Mesendoderm (in vitro differentiated cells): ENCODE measurements around the gene DBNDD1.

Experiments
- DNase-seq: peaks from one replicate; pipeline ENCODE4 v3.0.0; 2013
- H2AK5ac ChIP-seq: 2 replicates; pipeline ENCODE4 v1.6.1; 2013; ENCODE audit warnings: low read length, inconsistent platforms
- H2BK120ac ChIP-seq: 2 replicates; pipeline ENCODE4 v1.6.1; 2013; ENCODE audit warnings: low read depth, mild to moderate bottlenecking, low read length, moderate library complexity, mixed read lengths
- H2BK15ac ChIP-seq: replicated peaks from 2 replicates; pipeline ENCODE4 v1.6.1; 2013; ENCODE audit warnings: low read depth, mild to moderate bottlenecking, moderate library complexity
- H2BK5ac ChIP-seq: 2 replicates; pipeline ENCODE4 v1.6.1; 2013; ENCODE audit warnings: low read length, inconsistent platforms
- H3K18ac ChIP-seq: 2 replicates; pipeline ENCODE4 v1.6.1; 2013; ENCODE audit warnings: mild to moderate bottlenecking, low read length, mixed read lengths
- H3K23ac ChIP-seq: one replicate; pipeline ENCODE4 v1.6.1; 2013; ENCODE audit warnings: low read length
- H3K27ac ChIP-seq: 2 replicates; pipeline ENCODE4 v1.5.1; 2013; ENCODE audit warnings: low read depth, mild to moderate bottlenecking, inconsistent platforms, low read length, moderate library complexity
- H3K27me3 ChIP-seq: 2 replicates; pipeline ENCODE4 v1.6.1; 2013; ENCODE audit warnings: low read length, control low read depth, mild to moderate bottlenecking, inconsistent platforms; ENCODE audit not compliant: insufficient read depth, poor library complexity
- H3K36me3 ChIP-seq: 2 replicates; pipeline ENCODE4 v1.6.1; 2013; ENCODE audit warnings: low read length, inconsistent platforms; ENCODE audit not compliant: control insufficient read depth, insufficient read depth
- H3K4ac ChIP-seq: one replicate; pipeline ENCODE4 v1.6.1; 2013; ENCODE audit warnings: low read depth, mild to moderate bottlenecking, low read length, moderate library complexity
- H3K4me1 ChIP-seq: 2 replicates; pipeline ENCODE4 v1.6.1; 2013; ENCODE audit warnings: low read depth, low read length, inconsistent platforms; ENCODE audit not compliant: control insufficient read depth
- H3K4me2 ChIP-seq: 2 replicates; pipeline ENCODE4 v1.6.1; 2013; ENCODE audit warnings: low read length
- H3K4me3 ChIP-seq: 2 replicates; pipeline ENCODE4 v1.5.1; 2013; ENCODE audit warnings: mild to moderate bottlenecking, low read length
- H3K56ac ChIP-seq: one replicate; pipeline ENCODE4 v1.6.1; 2013; ENCODE audit warnings: low read length
- H3K79me1 ChIP-seq: 2 replicates; pipeline ENCODE4 v1.6.1; 2013; ENCODE audit warnings: low read length, inconsistent platforms
- H3K79me2 ChIP-seq: 2 replicates; pipeline ENCODE4 v1.6.1; 2013; ENCODE audit warnings: mild to moderate bottlenecking, low read length; ENCODE audit not compliant: control insufficient read depth, insufficient read depth
- H3K9ac ChIP-seq: 2 replicates; pipeline ENCODE4 v1.6.1; 2013; ENCODE audit warnings: low read length, inconsistent platforms
- H4K5ac ChIP-seq: one replicate; pipeline ENCODE4 v1.6.1; 2013; ENCODE audit warnings: low read length
- H4K8ac ChIP-seq: one replicate; pipeline ENCODE4 v1.6.1; 2013; ENCODE audit warnings: low read depth, mild to moderate bottlenecking, control low read depth, low read length, moderate library complexity
- WGBS: extraction: QIAGEN DNeasy Blood & Tissue Kit; methylation state at CpG from one replicate; pipeline ENCODE4 v1.1.7; 2013; ENCODE audit warnings: low lambda C conversion rate, missing lambda C conversion rate; ENCODE audit not compliant: insufficient coverage; ENCODE audit errors: extremely low coverage; 5-methylcytosine and 5-hydroxymethylcytosine counted together

DBNDD1 gene

GRCh38 chr16:89955001-89955685 is 64.1 kb downstream of the DBNDD1 start:
- Histone ChIP-seq H3K18ac (no peak overlapping the region), H3K56ac (no peak overlapping the region), H3K4ac (no peak overlapping the region), H3K27ac (no peak overlapping the region), H3K79me1 (no peaks in the 10 kb centered on the region), H3K36me3 (peaks cover 1% of the 10 kb centered on the region), H2AK5ac (no peak overlapping the region), H3K4me2 (no peak overlapping the region), H3K27me3 (no peaks in the 10 kb centered on the region), H3K79me2 (no peaks in the 10 kb centered on the region), H4K8ac (no peak overlapping the region), H2BK15ac (no peak overlapping the region), H3K23ac (no peak overlapping the region), H3K4me1 (no peaks in the 10 kb centered on the region), H3K9ac (no peak overlapping the region), H4K5ac (no peak overlapping the region), H2BK5ac (no peak overlapping the region), H3K4me3 (no peak overlapping the region), H2BK120ac (no peak overlapping the region)
- WGBS: no CpG with 5 or more reads among the region's 15 CpGs
- DNase-seq: no peak
